WI38 (cell line): ENCODE results near the gene EPHA1.

ENCODE experiments used
- H3K4me3 ChIP-seq: 2 replicates; pipeline ENCODE4 v1.5.1; 2011; ENCODE audit warnings: low read depth, mild to moderate bottlenecking, control low read depth, low read length
- TF ChIP-seq, protein P1 (sequence below): IDR thresholded peaks from 2 replicates; pipeline ENCODE4 v1.5.1; 2012; ENCODE audit warnings: low read depth, mild to moderate bottlenecking, control low read depth, low read length

The EPHA1 gene

DNA sequence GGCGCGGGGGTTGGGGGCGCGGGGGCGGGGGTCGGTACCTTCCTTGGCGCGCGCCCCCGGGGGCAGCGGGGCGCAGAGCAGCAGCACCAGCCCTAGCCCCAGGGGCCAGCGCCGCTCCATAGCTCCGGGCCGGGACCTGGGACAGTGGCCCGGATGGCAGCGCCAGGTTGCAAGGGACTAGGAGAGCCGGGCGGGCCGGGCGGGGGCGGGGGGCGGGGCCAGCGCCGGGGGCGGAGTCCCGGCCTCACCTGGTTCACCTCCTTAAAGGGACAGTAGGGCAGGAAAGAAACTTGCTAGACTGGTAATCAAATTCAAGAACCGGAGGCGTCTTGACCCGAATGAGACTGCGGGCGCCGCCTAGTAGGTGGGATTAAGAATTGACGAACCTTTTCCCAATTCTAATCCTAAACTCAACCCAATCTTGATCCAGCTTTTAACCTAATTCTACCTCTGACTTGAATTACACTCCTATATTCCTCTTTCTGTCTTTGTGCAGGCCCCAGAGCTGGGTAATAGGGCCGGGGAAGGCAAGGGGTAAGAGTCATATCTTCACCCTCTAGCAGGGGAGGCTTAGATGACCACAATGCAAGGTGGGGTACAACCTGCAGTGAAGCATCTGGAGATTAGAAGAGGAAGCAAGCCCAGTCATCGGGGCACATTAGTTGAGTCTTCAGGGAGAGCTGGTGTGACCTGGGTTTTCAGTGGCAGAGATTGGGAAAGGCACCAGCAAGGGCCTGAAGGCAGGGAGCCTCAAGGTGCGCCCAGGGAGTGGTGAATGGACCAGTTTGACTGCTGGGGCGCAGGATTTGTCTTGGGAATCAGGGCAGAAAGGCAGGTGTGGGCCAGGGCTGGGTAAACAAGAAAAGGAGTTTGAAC is at the start of gene EPHA1:
Gene EPHA1, minus strand, starts transcription at position 171 of the 876 bp plus-strand sequence. Its CDS starts 51 bp downstream, at position 120.
- TF ChIP-seq, protein P1, sequence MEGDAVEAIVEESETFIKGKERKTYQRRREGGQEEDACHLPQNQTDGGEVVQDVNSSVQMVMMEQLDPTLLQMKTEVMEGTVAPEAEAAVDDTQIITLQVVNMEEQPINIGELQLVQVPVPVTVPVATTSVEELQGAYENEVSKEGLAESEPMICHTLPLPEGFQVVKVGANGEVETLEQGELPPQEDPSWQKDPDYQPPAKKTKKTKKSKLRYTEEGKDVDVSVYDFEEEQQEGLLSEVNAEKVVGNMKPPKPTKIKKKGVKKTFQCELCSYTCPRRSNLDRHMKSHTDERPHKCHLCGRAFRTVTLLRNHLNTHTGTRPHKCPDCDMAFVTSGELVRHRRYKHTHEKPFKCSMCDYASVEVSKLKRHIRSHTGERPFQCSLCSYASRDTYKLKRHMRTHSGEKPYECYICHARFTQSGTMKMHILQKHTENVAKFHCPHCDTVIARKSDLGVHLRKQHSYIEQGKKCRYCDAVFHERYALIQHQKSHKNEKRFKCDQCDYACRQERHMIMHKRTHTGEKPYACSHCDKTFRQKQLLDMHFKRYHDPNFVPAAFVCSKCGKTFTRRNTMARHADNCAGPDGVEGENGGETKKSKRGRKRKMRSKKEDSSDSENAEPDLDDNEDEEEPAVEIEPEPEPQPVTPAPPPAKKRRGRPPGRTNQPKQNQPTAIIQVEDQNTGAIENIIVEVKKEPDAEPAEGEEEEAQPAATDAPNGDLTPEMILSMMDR = no peak
- no peak within 1 kb of the TSS for H3K4me3 ChIP-seq

GRCh38 chr7:143458263-143458662 is 49.6 kb upstream of the EPHA1 start:
- no peak overlapping the region for H3K4me3 ChIP-seq
- TF ChIP-seq, protein P1 = no peak

DNA sequence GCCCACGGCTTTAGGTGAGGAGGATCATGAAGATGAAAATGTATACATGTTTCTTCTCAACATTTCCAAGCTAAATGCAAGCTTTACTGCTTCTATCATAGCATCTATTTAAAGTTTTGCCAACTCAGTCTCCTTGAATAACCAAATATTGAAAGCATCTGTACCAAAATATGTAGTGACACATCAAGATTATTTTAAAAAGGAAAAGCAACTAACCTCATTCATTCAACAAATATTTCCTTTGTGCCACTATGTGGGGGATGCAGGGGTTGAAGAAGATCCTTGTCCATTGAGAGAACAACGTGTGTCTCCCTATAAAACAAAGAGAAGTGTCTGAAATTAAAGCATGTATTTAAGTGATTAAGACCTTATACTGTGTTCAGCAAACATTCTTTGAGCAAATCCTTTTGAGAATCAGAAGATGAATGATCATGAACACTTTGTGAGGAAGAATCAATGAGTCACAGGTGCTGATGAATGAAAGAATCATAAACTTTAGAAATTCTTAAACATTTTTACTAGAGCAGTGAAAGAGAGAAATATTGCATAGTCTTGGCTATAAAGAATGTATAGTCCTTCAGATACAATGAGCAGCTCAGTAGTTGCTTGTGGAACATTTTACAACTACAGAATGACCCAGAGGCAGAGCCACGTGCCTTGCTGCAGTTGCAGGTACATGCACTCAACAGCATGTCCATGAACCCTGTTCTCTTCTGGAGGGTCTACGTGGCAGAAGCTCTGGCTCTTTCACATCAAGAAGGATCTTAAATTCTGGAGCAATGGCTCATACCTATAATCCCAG is 48.5 kb upstream of the EPHA1 start:
- TF ChIP-seq, protein P1 = no peak
- H3K4me3 ChIP-seq = no peak overlapping the region

GRCh38 chr7:143455942-143456341 is 47.3 kb upstream of the EPHA1 start:
- TF ChIP-seq, protein P1 = no peak
- H3K4me3 ChIP-seq = no peak overlapping the region

GRCh38 chr7:143455491-143455890 is 46.8 kb upstream of the EPHA1 start:
- TF ChIP-seq, protein P1 = no peak

GRCh38 chr7:143454091-143454680 is 45.5 kb upstream of the EPHA1 start:
- TF ChIP-seq, protein P1 = no peak
- no peak overlapping the region for H3K4me3 ChIP-seq

More at GRCh38 chr7:143455491-143455890, 46.8 kb upstream of the EPHA1 start:
- H3K4me3 ChIP-seq = no peak overlapping the region

- H3K4me3 ChIP-seq = no peak overlapping the region
- TF ChIP-seq, protein P1 = no peak
Observed at GRCh38 chr7:143452495-143452894, 43.8 kb upstream of the EPHA1 start.
